Measurements from ENCODE around the gene SCN9A. TPM values are rescaled to one million over a fixed set of nuclear protein-coding genes. Genes with fewer than 3 reads are reported as not detected.

SCN9A gene
- total RNA-seq, 2 donors from 2014 or later, result 0.46 to 44.1 TPM

- intact Hi-C loops (cut with DNase I), result no loop called here
- no peaks in the 10 kb centered on the region for H3K9me3 ChIP-seq
- no peaks in the 10 kb centered on the region for H3K36me3 ChIP-seq
- no peak for TF ChIP-seq CTCF (IDR thresholded peaks at IDR 0.05)
- TF ChIP-seq POLR2A (IDR thresholded peaks at IDR 0.05), result no peak
- TF ChIP-seq POLR2AphosphoS5 (IDR thresholded peaks at IDR 0.05), result no peak
- no peaks in the 10 kb centered on the region for H3K27me3 ChIP-seq (replicated peaks; ENCODE audit: insufficient read depth)
- H3K27ac ChIP-seq, result no peak overlapping the region
- no peaks in the 10 kb centered on the region for H3K4me1 ChIP-seq (replicated peaks)
- DNase-seq (ENCODE audit: low spot score), result no peak
- H3K4me3 ChIP-seq, result no peak overlapping the region
These were observed 43.6 kb downstream of the SCN9A start for GRCh38 chr2:166332106-166332505.

- H3K27ac ChIP-seq, result no peak overlapping the region
- TF ChIP-seq POLR2AphosphoS5 (IDR thresholded peaks at IDR 0.05) (no peak), POLR2A (IDR thresholded peaks at IDR 0.05) (no peak), CTCF (IDR thresholded peaks at IDR 0.05) (no peak)
- no peaks in the 10 kb centered on the region for H3K36me3 ChIP-seq
- 96% methylated on average over 1 of the region's 1 CpG for WGBS
- no peak overlapping the region for H3K4me3 ChIP-seq
- intact Hi-C loops (cut with DNase I), result no loop called here
- H3K4me1 ChIP-seq (replicated peaks), result no peaks in the 10 kb centered on the region
- H3K27me3 ChIP-seq (replicated peaks; ENCODE audit: insufficient read depth), result no peaks in the 10 kb centered on the region
- no peak for DNase-seq (ENCODE audit: low spot score)
- H3K9me3 ChIP-seq, result no peaks in the 10 kb centered on the region
These were observed 44.3 kb downstream of the SCN9A start for GRCh38 chr2:166331468-166331867.

- no peaks in the 10 kb centered on the region for H3K9me3 ChIP-seq
- intact Hi-C loops (cut with DNase I), result no loop called here
- no peak for DNase-seq (ENCODE audit: low spot score)
- H3K27ac ChIP-seq, result no peak overlapping the region
- H3K27me3 ChIP-seq (replicated peaks; ENCODE audit: insufficient read depth), result no peaks in the 10 kb centered on the region
- no peaks in the 10 kb centered on the region for H3K4me1 ChIP-seq (replicated peaks)
- no peak overlapping the region for H3K4me3 ChIP-seq
- no peaks in the 10 kb centered on the region for H3K36me3 ChIP-seq
- TF ChIP-seq POLR2A (IDR thresholded peaks at IDR 0.05) (no peak), CTCF (IDR thresholded peaks at IDR 0.05) (no peak), POLR2AphosphoS5 (IDR thresholded peaks at IDR 0.05) (no peak)
These were observed 46.3 kb downstream of the SCN9A start for GRCh38 chr2:166329465-166329864.

DNA sequence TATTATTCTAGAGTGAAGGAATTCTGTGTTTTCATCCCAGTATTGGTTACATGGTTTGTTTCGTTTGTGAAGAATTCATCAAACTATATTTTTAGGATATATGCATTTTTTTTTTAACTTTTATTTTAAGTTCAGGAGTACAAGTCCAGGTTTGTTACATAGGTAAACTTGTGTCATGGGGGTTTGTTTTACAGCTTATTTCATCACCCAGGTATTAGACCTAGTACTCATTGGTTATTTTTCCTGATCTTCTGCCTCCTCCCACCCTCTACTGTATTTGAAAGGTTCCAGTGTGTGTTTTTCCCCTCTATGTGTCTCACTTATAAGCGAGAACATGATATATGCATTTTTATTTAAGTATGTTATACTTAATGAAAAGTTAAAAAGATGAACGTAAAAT is 47.6 kb downstream of the SCN9A start:
- Histone ChIP-seq H3K27ac (no peak overlapping the region), H3K4me1 (replicated peaks) (no peaks in the 10 kb centered on the region), H3K9me3 (no peaks in the 10 kb centered on the region), H3K36me3 (no peaks in the 10 kb centered on the region), H3K4me3 (no peak overlapping the region), H3K27me3 (replicated peaks; ENCODE audit: insufficient read depth) (no peaks in the 10 kb centered on the region)
- TF ChIP-seq POLR2A (IDR thresholded peaks at IDR 0.05), result no peak
- no peak for TF ChIP-seq POLR2AphosphoS5 (IDR thresholded peaks at IDR 0.05)
- no peak for TF ChIP-seq CTCF (IDR thresholded peaks at IDR 0.05)
- intact Hi-C loops (cut with DNase I), result no loop called here
- 75% methylated on average over 3 of the region's 3 CpGs for WGBS
- no peak for DNase-seq (ENCODE audit: low spot score)

DNA sequence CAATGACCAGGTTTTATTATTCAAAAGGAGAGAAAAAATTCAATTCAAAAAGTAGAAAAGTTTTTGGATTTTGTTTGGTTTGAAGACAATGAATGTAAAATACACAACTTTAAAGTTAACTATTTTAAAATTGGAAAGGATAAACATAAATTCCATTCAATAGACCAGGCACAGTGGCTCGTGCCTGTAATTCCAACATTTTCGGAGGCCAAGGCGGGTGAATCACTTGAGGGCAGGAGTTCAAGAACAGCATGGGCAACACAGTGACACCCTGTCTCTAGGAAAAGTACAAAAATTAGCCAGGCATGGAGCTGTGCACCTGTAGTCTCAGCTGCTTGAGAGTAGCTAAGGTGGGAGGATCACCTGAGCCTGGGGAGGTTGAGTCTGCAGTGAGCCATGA is 54.7 kb downstream of the SCN9A start:
- Histone ChIP-seq H3K4me3 (no peak overlapping the region), H3K27ac (no peak overlapping the region), H3K9me3 (no peaks in the 10 kb centered on the region), H3K4me1 (replicated peaks) (no peaks in the 10 kb centered on the region), H3K27me3 (replicated peaks; ENCODE audit: insufficient read depth) (no peaks in the 10 kb centered on the region), H3K36me3 (no peaks in the 10 kb centered on the region)
- 88% methylated on average over 3 of the region's 3 CpGs for WGBS
- intact Hi-C loops (cut with DNase I), result no loop called here
- no peak for DNase-seq (ENCODE audit: low spot score)
- no peak for TF ChIP-seq CTCF (IDR thresholded peaks at IDR 0.05)
- TF ChIP-seq POLR2AphosphoS5 (IDR thresholded peaks at IDR 0.05), result no peak
- TF ChIP-seq POLR2A (IDR thresholded peaks at IDR 0.05), result no peak
